PC-3 (cell line): Measurements from ENCODE around the gene ANGPT4. TPM values are rescaled to one million over a fixed set of nuclear protein-coding genes. Genes with fewer than 3 reads are reported as not detected.
"Not testable (repeated sequence)": the region's sequence is repeated elsewhere in the genome, so short reads cannot be mapped to it uniquely, and the experiment has no call there.

Source experiments
- ATAC-seq: fragments of 200-7000 bp; cut with Tn5 transposase; 2 replicates; pipeline ENCODE4 v1.9.1; 2020; ENCODE audit warnings: mild to moderate bottlenecking, moderate library complexity
- BruUV-seq: library from RNA; stranded (reverse); fragments of 400-500 nt; replicated peaks from 2 replicates; lab custom pipeline; 2021; lab: Mats Ljungman, UMichigan
- CTCF ChIA-PET: fragments of 300-600 bp; sonication (Branson Sonifier 250); formaldehyde crosslinking; loops from one replicate; lab custom pipeline; 2022; ENCODE audit warnings: antibody characterized with exemption; lab: Charles Lee
- POLR2A ChIA-PET: fragments of 300-600 bp; sonication (Branson Sonifier 250); formaldehyde crosslinking; loops from one replicate; lab custom pipeline; 2022; ENCODE audit warnings: antibody characterized with exemption; ENCODE audit not compliant: unreplicated experiment; lab: Charles Lee
- DNase-seq: peaks from one replicate; pipeline ENCODE4 v3.0.0-alpha.2; 2015
- H2AFZ ChIP-seq: fragments of 300-600 bp; sonication (generic); 2 replicates; pipeline ENCODE4 v1.6.0; 2016; ENCODE audit warnings: antibody characterized with exemption, low read length
- H3F3A ChIP-seq: fragments of 300-600 bp; sonication (generic); one replicate; pipeline ENCODE4 v1.6.0; 2017; ENCODE audit warnings: antibody characterized with exemption, low read length, control low read depth, mild to moderate bottlenecking; ENCODE audit not compliant: unreplicated experiment
- H3K27ac ChIP-seq: fragments of 300-600 bp; sonication (generic); 2 replicates; pipeline ENCODE4 v1.5.1; 2016; ENCODE audit warnings: mild to moderate bottlenecking, low read length
- H3K27me3 ChIP-seq: fragments of 300-600 bp; sonication (generic); 2 replicates; pipeline ENCODE4 v1.6.1; 2016; ENCODE audit warnings: low read length, mixed read lengths
- H3K36me3 ChIP-seq: fragments of 300-600 bp; sonication (generic); 2 replicates; pipeline ENCODE4 v1.6.1; 2016; ENCODE audit warnings: low read depth, mixed run types, low read length, mixed read lengths
- H3K4me1 ChIP-seq: fragments of 300-600 bp; sonication (generic); 2 replicates; pipeline ENCODE4 v1.5.1; 2016; ENCODE audit warnings: low read length; ENCODE audit not compliant: insufficient read depth
- H3K4me2 ChIP-seq: fragments of 300-600 bp; sonication (generic); 2 replicates; pipeline ENCODE4 v1.6.0; 2016; ENCODE audit warnings: low read length
- H3K4me3 ChIP-seq: fragments of 300-600 bp; sonication (generic); 2 replicates; pipeline ENCODE4 v1.5.1; 2016; ENCODE audit warnings: mild to moderate bottlenecking, low read length, mixed read lengths
- H3K79me2 ChIP-seq: fragments of 300-600 bp; sonication (generic); 2 replicates; pipeline ENCODE4 v1.6.1; 2017; ENCODE audit warnings: low read length, mixed read lengths
- H3K9ac ChIP-seq: fragments of 300-600 bp; sonication (generic); 2 replicates; pipeline ENCODE4 v1.6.0; 2016; ENCODE audit warnings: mild to moderate bottlenecking, low read length
- H3K9me2 ChIP-seq: fragments of 300-600 bp; sonication (generic); replicated peaks from 2 replicates; pipeline ENCODE4 v1.6.1; 2016; ENCODE audit warnings: mixed run types, low read length, mixed read lengths
- H3K9me3 ChIP-seq: fragments of 300-600 bp; sonication (generic); 2 replicates; pipeline ENCODE4 v1.6.1; 2016; ENCODE audit warnings: low read length, mixed read lengths
- H4K20me1 ChIP-seq: fragments of 300-600 bp; sonication (generic); 2 replicates; pipeline ENCODE4 v1.6.1; 2016; ENCODE audit warnings: low read length, mixed read lengths
- EZH2 ChIP-seq: fragments of 300-600 bp; sonication (generic); IDR thresholded peaks from one replicate; pipeline ENCODE4 v1.6.1; 2017; ENCODE audit warnings: antibody characterized with exemption, mild to moderate bottlenecking, low read length; ENCODE audit not compliant: unreplicated experiment
- EZH2phosphoT487 ChIP-seq: fragments of 300-600 bp; sonication (generic); IDR thresholded peaks from 2 replicates; pipeline ENCODE4 v1.6.1; 2018; ENCODE audit warnings: mild to moderate bottlenecking, antibody characterized with exemption, low read length, borderline replicate concordance
- intact Hi-C: fragments of 100-400 bp; cut with micrococcal nuclease; formaldehyde crosslinking; loops from 2 replicates; pipeline ENCODE4 v1.9.0; 2023
- total RNA-seq: library from RNA; depleted of rRNA; stranded (reverse); fragments of >200 nt; gene quantifications from 2 replicates; pipeline ENCODE4 v1.2.3, GENCODE V29; 2014
- TF ChIP-seq, protein P1 (sequence below): fragments of 300-600 bp; sonication (generic); conservative IDR thresholded peaks from 2 replicates; pipeline ENCODE4 v1.5.1; 2017; ENCODE audit warnings: antibody characterized with exemption, low read depth, mild to moderate bottlenecking, low read length

Gene ANGPT4
- total RNA-seq, 1 experiment from 2014 or later, result not detected

DNA sequence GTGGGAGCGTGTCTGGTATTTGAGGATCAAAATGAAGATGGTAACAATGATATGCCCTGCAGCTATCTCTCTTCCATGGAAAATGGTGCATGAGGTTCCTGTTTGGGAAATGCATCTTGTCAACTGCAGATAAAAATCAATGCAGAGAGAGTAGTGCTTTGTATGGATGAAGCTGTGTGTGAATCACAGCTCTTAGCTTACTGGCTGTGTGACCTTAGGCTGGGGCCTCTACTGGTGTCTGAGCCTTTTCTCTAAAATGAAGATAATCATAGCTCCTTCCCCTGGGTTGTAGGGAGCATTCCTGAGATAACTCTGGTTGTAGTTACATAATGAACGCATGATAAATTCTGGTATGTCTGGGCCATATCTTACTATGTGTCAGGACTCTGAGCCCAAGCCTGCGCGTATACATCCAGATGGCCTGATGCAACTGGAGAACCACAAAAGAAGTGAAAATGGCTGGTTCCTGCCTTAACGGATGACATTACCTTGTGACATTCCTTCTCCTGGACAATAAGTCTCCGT lies 19.6 kb downstream of the ANGPT4 start:
- no TSS peak for BruUV-seq
- no peaks in the 10 kb centered on the region for H3K9me2 ChIP-seq
- H3K4me3 ChIP-seq, result no peak overlapping the region
- H3K27me3 ChIP-seq, result peaks cover 42% of the 10 kb centered on the region
- no peaks in the 10 kb centered on the region for H4K20me1 ChIP-seq
- no peaks in the 10 kb centered on the region for H3F3A ChIP-seq
- H3K9me3 ChIP-seq, result no peaks in the 10 kb centered on the region; the same call in 1 of the 2 replicates
- H3K27ac ChIP-seq, result no peak overlapping the region
- ChIA-PET POLR2A (no interaction called here), CTCF (no interaction called here)
- DNase-seq (no peak), ATAC-seq (no peak)
- intact Hi-C loops, result no loop called here
- no peaks in the 10 kb centered on the region for H3K36me3 ChIP-seq
- H2AFZ ChIP-seq, result no peak overlapping the region
- H3K4me1 ChIP-seq, result no peaks in the 10 kb centered on the region
- no peak overlapping the region for H3K4me2 ChIP-seq
- TF ChIP-seq EZH2phosphoT487 (no peak), EZH2 (no peak)
- TF ChIP-seq, protein P1, sequence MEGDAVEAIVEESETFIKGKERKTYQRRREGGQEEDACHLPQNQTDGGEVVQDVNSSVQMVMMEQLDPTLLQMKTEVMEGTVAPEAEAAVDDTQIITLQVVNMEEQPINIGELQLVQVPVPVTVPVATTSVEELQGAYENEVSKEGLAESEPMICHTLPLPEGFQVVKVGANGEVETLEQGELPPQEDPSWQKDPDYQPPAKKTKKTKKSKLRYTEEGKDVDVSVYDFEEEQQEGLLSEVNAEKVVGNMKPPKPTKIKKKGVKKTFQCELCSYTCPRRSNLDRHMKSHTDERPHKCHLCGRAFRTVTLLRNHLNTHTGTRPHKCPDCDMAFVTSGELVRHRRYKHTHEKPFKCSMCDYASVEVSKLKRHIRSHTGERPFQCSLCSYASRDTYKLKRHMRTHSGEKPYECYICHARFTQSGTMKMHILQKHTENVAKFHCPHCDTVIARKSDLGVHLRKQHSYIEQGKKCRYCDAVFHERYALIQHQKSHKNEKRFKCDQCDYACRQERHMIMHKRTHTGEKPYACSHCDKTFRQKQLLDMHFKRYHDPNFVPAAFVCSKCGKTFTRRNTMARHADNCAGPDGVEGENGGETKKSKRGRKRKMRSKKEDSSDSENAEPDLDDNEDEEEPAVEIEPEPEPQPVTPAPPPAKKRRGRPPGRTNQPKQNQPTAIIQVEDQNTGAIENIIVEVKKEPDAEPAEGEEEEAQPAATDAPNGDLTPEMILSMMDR, result no peak
- H3K79me2 ChIP-seq, result no peaks in the 10 kb centered on the region
- H3K9ac ChIP-seq, result no peak overlapping the region

DNA sequence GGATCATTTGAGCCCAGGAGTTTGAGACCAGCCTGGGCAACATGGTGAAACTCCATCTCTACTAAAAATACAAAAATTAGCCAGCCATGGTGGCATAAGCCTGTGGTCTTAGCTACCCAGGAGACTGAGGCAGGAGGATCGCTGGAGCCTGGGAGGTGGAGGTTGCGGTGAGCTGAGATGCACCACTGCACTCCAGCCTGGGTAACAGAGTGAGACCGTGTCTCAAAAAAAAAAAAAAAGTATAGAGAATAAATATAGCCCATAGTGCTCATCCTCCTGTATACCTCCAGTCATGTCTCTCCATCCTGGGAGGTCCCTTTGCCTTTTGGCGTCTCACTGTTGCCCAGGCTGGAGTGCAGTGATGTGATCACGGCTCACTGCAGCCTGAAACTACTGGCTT lies 23.8 kb downstream of the ANGPT4 start:
- intact Hi-C loops, H3K9ac ChIP-seq, H3K79me2 ChIP-seq, BruUV-seq, H3K9me2 ChIP-seq, H3K9me3 ChIP-seq, ATAC-seq, POLR2A ChIA-PET, H3K36me3 ChIP-seq, CTCF ChIA-PET, H4K20me1 ChIP-seq, DNase-seq, H3K27ac ChIP-seq, H3F3A ChIP-seq, H2AFZ ChIP-seq, H3K4me2 ChIP-seq, H3K4me3 ChIP-seq, H3K4me1 ChIP-seq: not testable (repeated sequence)
- H3K27me3 ChIP-seq, result peaks cover 21% of the 10 kb centered on the region; the same call in 1 of the 2 replicates

DNA sequence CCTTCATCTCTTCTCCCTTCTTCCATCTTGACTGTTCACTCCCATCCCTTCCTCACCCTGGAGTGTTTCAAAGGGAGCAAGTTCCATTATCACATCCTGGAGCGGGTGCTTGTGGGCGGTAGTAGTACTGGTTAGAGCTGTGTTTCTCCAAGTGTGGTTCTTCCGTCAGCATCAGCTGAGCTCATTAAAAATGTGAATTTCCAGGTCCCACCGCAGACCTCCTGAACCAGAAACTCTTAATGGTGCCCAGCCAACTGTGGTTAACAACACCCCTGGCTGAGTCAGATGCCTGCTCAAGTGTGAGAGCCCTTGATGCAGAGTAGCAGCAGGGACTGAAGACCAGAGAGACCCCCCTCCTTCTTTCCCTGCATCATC lies 24.4 kb downstream of the ANGPT4 start:
- Histone ChIP-seq H3K27ac (no peak overlapping the region), H2AFZ (no peak overlapping the region), H3K36me3 (no peaks in the 10 kb centered on the region), H3K79me2 (no peaks in the 10 kb centered on the region), H3K4me3 (no peak overlapping the region), H3F3A (no peaks in the 10 kb centered on the region), H3K9me3 (no peaks in the 10 kb centered on the region; the same call in 1 of the 2 replicates), H4K20me1 (no peaks in the 10 kb centered on the region), H3K27me3 (peaks cover 21% of the 10 kb centered on the region; the same call in 1 of the 2 replicates), H3K9me2 (no peaks in the 10 kb centered on the region), H3K4me2 (no peak overlapping the region), H3K4me1 (no peaks in the 10 kb centered on the region), H3K9ac (no peak overlapping the region)
- ChIA-PET CTCF (no interaction called here), POLR2A (no interaction called here)
- no TSS peak for BruUV-seq
- ATAC-seq (no peak), DNase-seq (no peak)
- TF ChIP-seq EZH2 (no peak), EZH2phosphoT487 (no peak)
- TF ChIP-seq, protein P1, result no peak
- intact Hi-C loops, result no loop called here
